K562 (cell line): ENCODE results near the gene DNAJB6. TPM values are rescaled to one million over a fixed set of nuclear protein-coding genes. Genes with fewer than 3 reads are reported as not detected.

Experiments
- CHD1 ChIP-seq: fragments of 200-600 bp; sonication (generic); IDR thresholded peaks from one replicate; pipeline ENCODE4 v1.6.1; 2012; ENCODE audit warnings: mild to moderate bottlenecking, moderate library complexity, low read length, inconsistent platforms
- CHD4 ChIP-seq: fragments of 200-600 bp; sonication (generic); IDR thresholded peaks from 3 replicates; pipeline ENCODE4 v1.6.1; 2012; ENCODE audit warnings: low read depth, mild to moderate bottlenecking, mixed read lengths, low read length, inconsistent platforms; ENCODE audit not compliant: insufficient read depth, insufficient replicate concordance, poor library complexity, severe bottlenecking
- DLX4 ChIP-seq: fragments of 250-450 bp; sonication (Bioruptor Pico); IDR thresholded peaks from 2 replicates; pipeline ENCODE4 v1.6.1; 2021; ENCODE audit warnings: mild to moderate bottlenecking
- DPF2 ChIP-seq: fragments of 450-650 bp; IDR thresholded peaks from 2 replicates; pipeline ENCODE4 v1.6.1; 2016
- E2F1 ChIP-seq: sonication (generic); formaldehyde crosslinking; IDR thresholded peaks from 2 replicates; pipeline ENCODE4 v1.8.1; 2023; ENCODE audit warnings: mild to moderate bottlenecking, missing genetic modification reagents, moderate library complexity
- E2F3 ChIP-seq: fragments of 250-450 bp; sonication (Bioruptor Pico); IDR thresholded peaks from 2 replicates; pipeline ENCODE4 v1.4.0; 2020; ENCODE audit warnings: mild to moderate bottlenecking
- FOXA3 ChIP-seq, 2 experiments: fragments of 450-650 bp in 1 of 2; sonication (generic) in 1 of 2; formaldehyde crosslinking; IDR thresholded peaks in 1 of 2; conservative IDR thresholded peaks in 1 of 2; 2 replicates each; pipeline versions ENCODE4 v1.4.0 to v1.8.0; 2020 to 2022; ENCODE audit warnings: mild to moderate bottlenecking in 2 of 2, missing genetic modification reagents in 1 of 2
- GABPB2 ChIP-seq: fragments of 250-450 bp; sonication (Bioruptor Pico); conservative IDR thresholded peaks from 2 replicates; pipeline ENCODE4 v1.5.1; 2021; ENCODE audit warnings: mild to moderate bottlenecking
- HOMEZ ChIP-seq: fragments of 250-450 bp; sonication (Bioruptor Pico); IDR thresholded peaks from 2 replicates; pipeline ENCODE4 v1.4.0; 2020; ENCODE audit warnings: mild to moderate bottlenecking, moderate library complexity
- HOXB6 ChIP-seq: fragments of 250-450 bp; sonication (Bioruptor Pico); IDR thresholded peaks from 2 replicates; pipeline ENCODE4 v1.5.1; 2022; ENCODE audit warnings: mild to moderate bottlenecking, borderline replicate concordance
- PHB2 ChIP-seq: fragments of 450-650 bp; IDR thresholded peaks from 2 replicates; pipeline ENCODE4 v1.6.1; 2017; ENCODE audit warnings: low read depth
- SNAPC5 ChIP-seq: fragments of 250-450 bp; sonication (Bioruptor Pico); IDR thresholded peaks from 2 replicates; pipeline ENCODE4 v1.8.0; 2021; ENCODE audit warnings: moderate library complexity, mild to moderate bottlenecking, inconsistent platforms
- TBL1XR1 ChIP-seq, 2 experiments: IDR thresholded peaks; 2 replicates each; pipeline ENCODE4 v1.6.1; 2012; ENCODE audit warnings: improper control_type of control experiment in 2 of 2, low read length in 2 of 2, mild to moderate bottlenecking in 1 of 2
- TCF3 ChIP-seq: sonication (generic); formaldehyde crosslinking; IDR thresholded peaks from 2 replicates; pipeline ENCODE4 v1.4.0; 2020; ENCODE audit warnings: mild to moderate bottlenecking, missing genetic modification reagents
- ZFX ChIP-seq: sonication (generic); formaldehyde crosslinking; IDR thresholded peaks from 2 replicates; pipeline ENCODE4 v1.8.0; 2022; ENCODE audit warnings: mild to moderate bottlenecking, missing genetic modification reagents, moderate library complexity
- polyA plus RNA-seq, 8 experiments: library from polyadenylated mRNA; depleted of rRNA in 4 of 8; stranded (reverse) in 5 of 8; unstranded in 3 of 8; fragments of >200 nt; fragmentation: Nextera tagmentation in 2 of 8; fragmentation: Illumina TruSeq in 1 of 8; extraction: Ambion mirVana in 2 of 8; extraction: Trizol in 1 of 8; gene quantifications; 2 replicates each; pipeline versions ENCODE4 v1.2.1 to v1.2.3, GENCODE V29; 2011 to 2014; ENCODE audit warnings: inconsistent platforms in 1 of 8, missing spikeins in 1 of 8
- total RNA-seq, 7 experiments: library from RNA; depleted of rRNA in 6 of 7; stranded (reverse); fragments of >200 nt in 6 of 7; fragmentation: Illumina TruSeq in 2 of 7; extraction: Trizol in 2 of 7; gene quantifications; 2 replicates each; pipeline versions ENCODE4 v1.2.1 to v1.2.3, GENCODE V29; 2011 to 2021; ENCODE audit warnings: low replicate concordance in 1 of 7
- TF ChIP-seq, protein P1 (sequence below): sonication (generic); formaldehyde crosslinking; IDR thresholded peaks from 2 replicates; pipeline ENCODE4 v1.8.0; 2022; ENCODE audit warnings: missing genetic modification reagents, mild to moderate bottlenecking, borderline replicate concordance
- TF ChIP-seq, protein P2 (sequence below): sonication (generic); formaldehyde crosslinking; IDR thresholded peaks from 2 replicates; pipeline ENCODE4 v1.8.0; 2022; ENCODE audit warnings: missing genetic modification reagents, mild to moderate bottlenecking, moderate library complexity, borderline replicate concordance
- TF ChIP-seq, protein P3 (sequence below), 2 experiments: fragments of 450-650 bp in 1 of 2; sonication (generic) in 1 of 2; formaldehyde crosslinking; conservative IDR thresholded peaks; 2 replicates each; pipeline versions ENCODE4 v1.4.0 to v1.8.1; 2020 to 2022; ENCODE audit warnings: mild to moderate bottlenecking in 1 of 2, missing genetic modification reagents in 1 of 2

DNAJB6 gene
- total and polyA plus RNA-seq, 9 of the 15 experiments (the other 6 are each of a cell fraction or from before 2014, with no cell fraction given), result 84.5 to 158 (median 135) TPM

- TF ChIP-seq, protein P1, sequence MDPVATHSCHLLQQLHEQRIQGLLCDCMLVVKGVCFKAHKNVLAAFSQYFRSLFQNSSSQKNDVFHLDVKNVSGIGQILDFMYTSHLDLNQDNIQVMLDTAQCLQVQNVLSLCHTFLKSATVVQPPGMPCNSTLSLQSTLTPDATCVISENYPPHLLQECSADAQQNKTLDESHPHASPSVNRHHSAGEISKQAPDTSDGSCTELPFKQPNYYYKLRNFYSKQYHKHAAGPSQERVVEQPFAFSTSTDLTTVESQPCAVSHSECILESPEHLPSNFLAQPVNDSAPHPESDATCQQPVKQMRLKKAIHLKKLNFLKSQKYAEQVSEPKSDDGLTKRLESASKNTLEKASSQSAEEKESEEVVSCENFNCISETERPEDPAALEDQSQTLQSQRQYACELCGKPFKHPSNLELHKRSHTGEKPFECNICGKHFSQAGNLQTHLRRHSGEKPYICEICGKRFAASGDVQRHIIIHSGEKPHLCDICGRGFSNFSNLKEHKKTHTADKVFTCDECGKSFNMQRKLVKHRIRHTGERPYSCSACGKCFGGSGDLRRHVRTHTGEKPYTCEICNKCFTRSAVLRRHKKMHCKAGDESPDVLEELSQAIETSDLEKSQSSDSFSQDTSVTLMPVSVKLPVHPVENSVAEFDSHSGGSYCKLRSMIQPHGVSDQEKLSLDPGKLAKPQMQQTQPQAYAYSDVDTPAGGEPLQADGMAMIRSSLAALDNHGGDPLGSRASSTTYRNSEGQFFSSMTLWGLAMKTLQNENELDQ (CRISPR knock-in tag), result no peak
- TF ChIP-seq HOMEZ (no peak), HOXB6 (CRISPR knock-in tag) (no peak), CHD4 (no peak), DPF2 (no peak), E2F3 (CRISPR knock-in tag) (no peak), GABPB2 (CRISPR knock-in tag) (no peak), FOXA3 (CRISPR knock-in tag; conservative IDR thresholded peaks at IDR 0.05 in 1 of 2, IDR thresholded peaks at IDR 0.05 in 1 of 2) (no peak), ZFX (no peak), SNAPC5 (CRISPR knock-in tag) (no peak), PHB2 (no peak), CHD1 (no peak), TBL1XR1 (IDR thresholded peaks at IDR 0.05; ENCODE audit: low read length in 2 of 2) (0 out of 4 replicates have a peak, but pooled peaks of 1 of the 2 experiments have one; percentile 62), TCF3 (no peak), DLX4 (CRISPR knock-in tag) (no peak), E2F1 (no peak; the same call in 1 of the 2 replicates)
- TF ChIP-seq, protein P2, sequence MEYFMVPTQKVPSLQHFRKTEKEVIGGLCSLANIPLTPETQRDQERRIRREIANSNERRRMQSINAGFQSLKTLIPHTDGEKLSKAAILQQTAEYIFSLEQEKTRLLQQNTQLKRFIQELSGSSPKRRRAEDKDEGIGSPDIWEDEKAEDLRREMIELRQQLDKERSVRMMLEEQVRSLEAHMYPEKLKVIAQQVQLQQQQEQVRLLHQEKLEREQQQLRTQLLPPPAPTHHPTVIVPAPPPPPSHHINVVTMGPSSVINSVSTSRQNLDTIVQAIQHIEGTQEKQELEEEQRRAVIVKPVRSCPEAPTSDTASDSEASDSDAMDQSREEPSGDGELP, result peak; percentile 16
- TF ChIP-seq, protein P3, sequence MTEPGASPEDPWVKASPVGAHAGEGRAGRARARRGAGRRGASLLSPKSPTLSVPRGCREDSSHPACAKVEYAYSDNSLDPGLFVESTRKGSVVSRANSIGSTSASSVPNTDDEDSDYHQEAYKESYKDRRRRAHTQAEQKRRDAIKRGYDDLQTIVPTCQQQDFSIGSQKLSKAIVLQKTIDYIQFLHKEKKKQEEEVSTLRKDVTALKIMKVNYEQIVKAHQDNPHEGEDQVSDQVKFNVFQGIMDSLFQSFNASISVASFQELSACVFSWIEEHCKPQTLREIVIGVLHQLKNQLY (CRISPR knock-in tag; conservative IDR thresholded peaks at IDR 0.05), result no peak
Observed at GRCh38 chr7:157339777-157340677, 3.2 kb downstream of the DNAJB6 start (continued).
